HG03139 (cell line): ENCODE results near the gene PRKD1.

Experiments used
- ATAC-seq: cut with Tn5 transposase; IDR thresholded peaks from one replicate; pipeline ENCODE4 v1.9.1; 2021; ENCODE audit not compliant: unreplicated experiment

The PRKD1 gene

DNA sequence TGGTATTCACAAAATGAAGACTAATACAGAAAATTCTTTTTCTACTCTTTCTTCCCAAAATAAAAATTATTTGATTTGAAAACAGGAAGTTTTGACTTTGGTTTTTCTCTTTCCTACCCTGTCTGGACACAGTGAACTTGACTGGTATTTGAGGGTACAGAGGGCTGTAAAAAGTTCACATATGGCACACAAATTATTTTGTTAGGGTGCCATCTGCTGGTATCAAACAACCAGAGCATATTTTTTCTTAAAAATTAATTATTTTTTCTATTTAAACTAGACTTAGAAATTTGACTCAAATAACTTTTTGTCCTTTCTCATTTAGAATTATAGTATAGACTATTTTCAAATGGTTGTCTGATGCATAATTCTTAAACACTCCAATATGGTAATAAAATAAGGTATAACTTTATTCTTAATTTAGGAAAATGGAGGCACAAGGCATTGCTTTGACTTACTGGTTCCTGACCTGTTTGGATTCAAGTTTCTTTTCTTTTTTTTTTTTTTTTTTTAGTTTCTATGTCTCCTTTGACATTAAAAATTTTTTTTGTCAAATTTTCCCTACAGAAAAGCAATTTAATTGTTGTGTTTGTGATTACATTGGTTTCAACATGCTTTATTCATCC, 390.6 kb downstream of the PRKD1 start:
- no peak for ATAC-seq

DNA sequence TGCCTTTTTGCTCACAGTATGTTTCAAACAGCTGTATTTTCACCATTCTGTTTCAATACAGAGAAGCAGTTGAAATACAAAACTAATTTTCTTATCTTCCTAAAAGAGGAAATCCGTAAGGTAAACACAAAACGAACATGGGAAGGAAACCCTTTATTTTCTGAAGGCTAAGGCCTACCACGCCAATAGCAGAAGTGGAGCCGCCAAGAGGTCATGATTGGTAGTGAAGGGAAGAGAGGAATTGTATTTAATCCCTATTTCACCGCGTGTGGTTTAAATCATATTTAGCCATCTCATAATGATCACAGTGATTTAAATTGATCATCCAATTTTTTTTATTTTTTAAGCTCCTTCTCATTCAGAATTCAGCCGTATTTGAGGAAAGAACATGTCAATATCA, 398.2 kb downstream of the PRKD1 start:
- ATAC-seq = no peak

DNA sequence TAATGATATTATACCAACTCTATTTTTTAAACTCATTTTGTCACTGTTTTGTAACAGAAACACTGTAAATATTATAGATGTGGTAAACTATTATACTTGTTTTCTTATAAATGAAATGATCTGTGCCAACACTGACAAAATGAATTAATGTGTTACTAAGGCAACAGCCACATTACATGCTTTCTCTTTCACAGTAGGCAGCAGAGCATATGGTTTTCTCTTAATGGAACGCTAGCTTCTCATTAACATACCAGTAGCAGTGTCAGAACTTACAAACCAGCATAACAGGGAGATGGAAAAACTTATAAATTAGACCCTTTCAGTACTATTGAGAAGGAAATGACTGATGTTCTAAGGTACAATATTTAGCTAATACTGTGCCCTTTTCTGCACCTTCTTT, 398.8 kb downstream of the PRKD1 start:
- ATAC-seq = no peak

DNA sequence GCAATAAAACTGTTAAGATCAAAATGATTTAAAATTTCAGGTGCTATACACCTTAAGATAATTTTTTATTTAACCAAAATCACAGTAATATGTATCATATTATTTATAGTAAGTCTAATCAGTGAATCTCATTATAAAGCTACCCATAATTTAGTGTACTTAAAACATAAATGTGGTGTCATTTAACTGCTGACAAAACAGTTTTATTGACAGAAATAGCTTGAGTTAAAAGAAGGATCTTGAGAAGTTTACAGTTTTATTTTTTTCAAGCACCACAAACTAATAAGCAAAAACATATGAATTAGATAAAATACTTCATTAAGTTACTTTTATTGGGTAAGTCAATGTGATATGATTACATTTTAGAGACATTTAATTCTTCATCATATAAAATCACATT, 400.4 kb downstream of the PRKD1 start:
- ATAC-seq = no peak
